GM18858 (cell line): Measurements from ENCODE around the gene ANKUB1.
A peak's percentile ranks its signal among the peaks of the same experiment; 100 is the strongest.

Experiments
- ATAC-seq: cut with Tn5 transposase; IDR thresholded peaks from one replicate; pipeline ENCODE4 v1.9.1; 2021; ENCODE audit not compliant: unreplicated experiment

ANKUB1 gene

DNA sequence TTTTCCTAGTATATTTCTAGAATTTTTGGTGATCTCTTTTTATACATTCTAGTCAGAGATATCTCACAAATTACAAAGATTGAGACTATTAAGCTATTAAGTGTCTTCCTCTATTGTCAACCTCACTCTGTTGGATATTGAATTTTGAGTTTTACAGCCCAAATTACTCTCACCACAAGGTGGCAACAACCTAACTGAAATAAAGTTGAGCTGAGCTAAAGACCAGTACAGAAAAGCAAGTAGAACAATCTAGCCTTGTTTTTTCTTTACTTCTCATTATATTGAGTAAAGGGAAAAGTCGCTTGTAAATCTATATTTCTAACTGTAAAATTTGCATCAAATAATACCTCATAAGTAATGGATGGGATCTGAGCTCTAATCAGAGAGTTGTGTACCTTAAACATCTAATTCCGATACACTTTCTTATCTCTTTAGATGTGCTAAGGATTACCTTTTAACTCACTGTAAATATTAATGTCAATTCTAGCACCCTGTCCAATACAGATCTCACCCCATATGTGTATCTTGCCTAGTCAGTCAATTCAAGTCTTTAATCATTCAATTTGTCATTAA lies 26.5 kb downstream of the ANKUB1 start:
- ATAC-seq, result no peak

DNA sequence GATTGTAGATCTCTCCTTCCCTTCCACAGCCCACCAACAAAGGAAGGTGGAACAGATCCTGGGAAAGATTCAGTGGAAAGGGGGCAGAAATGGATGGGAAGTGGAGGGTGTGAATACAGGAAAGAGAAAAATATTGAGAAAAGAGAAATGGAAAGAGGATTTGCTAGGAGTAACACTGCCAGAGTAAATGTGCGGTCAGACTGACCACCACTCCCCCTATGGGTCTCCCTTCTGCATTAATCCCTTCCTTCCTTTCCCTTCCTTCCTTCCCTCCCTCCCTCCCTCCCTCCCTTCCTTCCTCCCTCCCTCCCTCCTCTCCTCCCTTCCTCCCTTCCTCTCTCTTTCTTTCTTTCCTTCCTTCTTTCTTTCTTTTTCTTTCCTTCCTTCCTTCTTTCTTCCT lies 28.1 kb downstream of the ANKUB1 start:
- no peak for ATAC-seq

DNA sequence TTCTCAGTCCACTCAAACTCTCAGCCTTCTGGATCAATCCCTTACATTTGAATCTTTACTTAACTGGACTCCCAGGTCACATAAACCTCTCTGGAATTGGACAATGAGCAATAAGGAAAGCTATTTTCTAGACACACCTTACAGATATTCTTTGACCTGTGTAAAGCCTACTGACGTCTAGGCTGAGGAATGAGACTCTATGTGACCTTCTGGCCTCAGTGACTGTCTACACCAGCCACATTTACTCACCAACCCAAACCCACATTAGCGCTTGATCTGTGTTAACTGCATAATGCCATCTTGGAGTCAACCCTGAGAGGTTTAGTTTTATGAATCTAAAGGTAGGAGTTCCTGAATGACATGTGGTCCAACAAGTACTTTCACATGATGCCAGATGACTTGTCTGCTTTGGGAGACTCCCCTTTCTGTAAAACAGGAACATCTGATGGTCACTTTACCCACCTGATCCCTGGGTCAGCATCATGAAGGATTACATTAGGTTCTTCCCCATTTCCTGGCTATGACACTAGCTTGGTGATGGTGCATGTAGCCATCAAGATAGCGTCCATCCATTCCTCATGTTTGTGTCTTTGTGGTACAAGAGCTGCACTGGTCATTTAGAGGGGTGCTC lies 28.7 kb downstream of the ANKUB1 start:
- ATAC-seq, result no peak

- no peak for ATAC-seq
Measured at GRCh38 chr3:149753717-149754116, 38.6 kb downstream of the ANKUB1 start.

DNA sequence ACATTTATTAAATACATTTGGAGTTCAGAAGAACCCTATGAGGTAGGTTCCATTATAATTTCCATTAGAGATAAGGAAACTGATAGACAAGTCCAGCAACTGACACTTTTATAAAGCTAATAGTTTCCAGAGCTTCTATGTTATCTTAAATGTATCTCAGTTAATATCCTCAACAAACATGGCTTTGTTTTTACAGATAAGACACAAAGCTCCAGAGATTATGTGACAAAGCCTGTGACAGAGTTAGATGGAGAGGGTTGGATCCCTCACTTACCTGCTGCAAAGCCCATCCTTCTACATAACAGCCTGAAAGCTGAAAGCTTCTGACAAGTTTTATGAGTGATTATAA lies 39.6 kb downstream of the ANKUB1 start:
- ATAC-seq, result no peak

DNA sequence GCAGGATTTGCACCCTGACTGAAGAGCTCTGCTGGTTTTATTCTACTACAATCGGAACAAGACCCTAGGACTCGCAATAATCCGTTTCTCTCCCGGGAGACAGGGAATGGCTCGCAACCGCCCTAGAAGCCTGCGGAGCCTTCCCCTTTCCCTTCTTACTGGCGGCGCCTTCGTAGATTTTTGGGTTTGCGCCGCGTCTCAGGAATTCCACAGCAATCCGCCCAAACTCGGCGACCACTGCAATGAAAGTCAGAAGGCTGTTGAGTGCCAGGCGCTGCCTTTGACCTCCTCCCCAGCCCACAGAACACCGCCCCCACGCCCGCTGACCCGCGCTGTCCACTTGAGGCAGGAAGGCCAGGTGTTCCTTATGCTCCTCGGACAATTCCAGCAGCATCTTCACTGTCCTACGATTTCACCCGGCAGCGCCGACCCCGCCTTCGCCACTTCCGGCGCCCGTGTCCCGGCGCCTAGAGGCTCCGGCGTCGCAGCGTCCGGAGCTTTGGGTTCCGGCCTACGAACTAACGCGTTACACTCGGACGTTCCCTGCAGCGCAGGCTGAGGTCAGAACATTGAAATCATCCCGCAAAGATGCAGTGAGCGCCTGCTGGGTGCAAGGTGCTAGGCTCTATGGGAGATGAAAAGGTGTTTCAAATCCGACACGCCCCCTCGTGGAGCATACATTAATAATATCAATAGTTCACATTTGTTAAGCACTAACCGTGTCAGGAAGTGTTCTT lies 40.1 kb downstream of the ANKUB1 start, which contains the start of gene COMMD2:
Gene COMMD2, minus strand, starts transcription at position 439 of the 737 bp plus-strand sequence. Its CDS starts 45 bp downstream, at position 394.
- ATAC-seq, result peak; percentile 99

DNA sequence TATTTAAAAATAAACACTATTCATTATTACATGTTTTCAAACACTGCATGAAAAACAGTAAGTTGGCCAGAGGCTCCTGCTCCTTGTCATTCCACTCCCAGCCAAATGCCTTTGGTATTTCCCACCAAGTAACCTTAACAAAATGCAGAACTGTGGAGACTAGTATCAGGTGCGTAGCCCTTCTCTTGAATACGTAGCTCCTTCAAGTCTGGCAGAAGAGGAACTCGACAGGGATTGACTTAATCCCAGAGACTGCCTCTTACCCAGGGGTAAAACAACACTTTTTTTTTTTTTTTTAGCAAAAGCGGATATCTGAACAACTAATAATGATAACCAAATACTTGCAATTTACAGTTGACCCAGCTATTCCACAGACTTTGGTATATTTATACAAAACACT lies 40.8 kb downstream of the ANKUB1 start:
- ATAC-seq, result no peak

GRCh38 chr3:149744606-149745005 lies 47.7 kb downstream of the ANKUB1 start:
- ATAC-seq, result no peak

GRCh38 chr3:149744151-149744550 lies 48.2 kb downstream of the ANKUB1 start:
- ATAC-seq, result no peak

- ATAC-seq, result no peak
Measured at GRCh38 chr3:149739396-149739795, 53.0 kb downstream of the ANKUB1 start.

DNA sequence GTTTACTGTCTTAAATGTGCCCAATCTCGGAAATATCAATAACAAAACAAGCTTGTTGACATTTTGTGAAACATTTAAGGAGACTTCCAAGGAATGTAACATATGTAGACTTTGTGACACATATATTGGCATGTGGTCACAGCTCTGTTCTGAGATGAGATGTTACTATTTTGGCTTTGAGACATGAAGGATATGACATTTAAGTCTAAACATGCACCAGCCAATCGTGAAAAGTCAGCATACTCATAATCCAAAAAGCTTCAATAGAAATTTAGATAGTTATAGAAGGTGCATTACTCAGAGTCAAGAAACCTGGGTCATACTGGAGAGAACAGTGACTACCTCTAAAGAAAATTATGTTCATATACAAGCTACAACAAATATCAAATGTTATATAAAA lies 53.5 kb downstream of the ANKUB1 start:
- ATAC-seq, result no peak

- ATAC-seq, result no peak
Measured at GRCh38 chr3:149736953-149737205, 55.5 kb downstream of the ANKUB1 start.

- no peak for ATAC-seq
Measured at GRCh38 chr3:149736175-149736952, 56.0 kb downstream of the ANKUB1 start.

GRCh38 chr3:149732234-149732633 lies 60.1 kb downstream of the ANKUB1 start:
- no peak for ATAC-seq

DNA sequence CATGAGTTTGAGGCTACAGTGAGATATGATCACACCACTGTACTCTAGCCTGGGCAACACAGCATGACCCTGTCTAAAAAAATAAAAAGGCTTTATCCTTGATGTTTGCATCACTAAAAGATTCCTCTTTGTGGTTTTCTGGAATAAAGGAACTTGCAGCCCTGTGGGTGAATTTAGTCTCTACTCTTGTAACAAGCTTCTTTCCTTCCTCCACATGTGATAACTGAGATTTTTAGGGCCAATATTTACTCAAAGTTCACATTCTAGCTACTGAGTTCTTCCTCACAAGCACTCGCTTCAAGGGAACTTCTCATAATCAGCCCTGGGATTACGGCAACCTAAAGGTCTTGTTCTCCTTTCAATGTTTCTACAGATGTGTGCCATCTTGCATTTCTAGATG lies 64.7 kb downstream of the ANKUB1 start:
- ATAC-seq, result no peak

GRCh38 chr3:149726716-149727407 lies 65.5 kb downstream of the ANKUB1 start:
- peak; percentile 82 for ATAC-seq

DNA sequence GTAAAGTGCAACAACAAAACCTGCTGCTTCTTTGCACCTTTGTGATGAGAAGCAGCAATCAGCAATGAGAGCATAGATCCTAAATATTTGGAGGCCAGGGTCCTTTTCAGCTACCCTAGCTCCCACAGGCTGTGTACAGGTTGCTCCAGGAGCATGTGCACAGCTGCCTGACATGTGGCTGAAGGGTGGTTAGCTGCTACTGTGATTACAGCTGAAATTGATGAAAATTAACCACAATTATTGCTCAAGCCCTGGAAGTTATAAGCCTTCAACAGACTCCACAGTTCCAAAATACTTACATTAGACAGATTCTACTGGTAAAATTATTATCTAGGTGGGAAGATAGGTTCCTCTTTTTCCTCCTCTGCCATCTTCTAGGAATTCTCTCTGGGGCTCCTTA lies 68.6 kb downstream of the ANKUB1 start:
- ATAC-seq, result no peak

GRCh38 chr3:149720918-149721317 lies 71.4 kb downstream of the ANKUB1 start:
- no peak for ATAC-seq

DNA sequence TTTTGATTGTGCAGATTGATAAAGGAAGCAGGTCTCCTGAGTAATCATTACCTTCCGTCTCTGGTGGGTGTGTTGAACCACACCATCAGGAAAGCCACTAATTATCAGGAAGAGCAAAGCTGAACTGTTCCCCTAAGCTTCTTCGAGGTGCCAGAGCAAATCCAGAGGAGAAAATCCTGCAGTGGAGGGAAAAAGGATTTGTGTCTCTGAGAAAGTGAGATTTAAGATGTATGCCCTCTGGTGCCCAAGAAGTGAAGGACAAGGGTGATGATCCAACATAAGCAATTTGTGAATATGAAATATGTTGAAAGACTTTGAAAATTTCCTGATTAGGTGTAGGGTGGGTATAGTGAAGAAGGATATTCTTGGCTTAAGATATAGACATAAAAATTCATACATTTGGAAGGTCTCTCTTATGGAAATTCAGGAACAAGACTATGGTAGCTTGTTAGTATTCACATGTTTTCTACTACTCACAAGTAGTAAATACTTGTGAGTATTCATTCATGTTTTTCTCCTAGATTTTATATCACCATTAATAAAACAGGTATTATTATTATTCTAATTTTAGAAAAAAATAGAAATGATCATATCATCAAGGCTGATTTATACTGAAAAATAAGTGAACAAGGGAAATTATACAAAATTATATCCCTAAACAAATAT lies 74.8 kb downstream of the ANKUB1 start:
- ATAC-seq, result no peak

DNA sequence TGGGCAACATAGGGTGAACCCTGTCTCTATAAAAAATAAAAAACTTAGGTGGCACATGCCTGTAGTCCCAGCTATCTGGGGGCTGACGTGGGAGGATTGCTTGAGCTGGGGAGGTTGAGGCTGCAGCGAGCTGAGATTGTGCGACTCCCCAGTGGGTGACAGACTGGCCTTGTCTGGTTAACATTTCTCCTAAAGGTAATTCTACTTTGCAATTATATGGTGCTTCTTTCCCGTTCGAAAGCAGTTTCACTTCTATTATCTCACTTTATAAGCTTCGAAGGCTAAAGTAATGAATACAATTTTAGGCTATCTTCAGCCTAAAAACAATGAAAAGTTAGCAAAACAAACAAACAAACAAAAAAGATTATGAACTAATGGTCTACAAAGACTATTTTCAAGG lies 75.4 kb downstream of the ANKUB1 start:
- ATAC-seq, result no peak

DNA sequence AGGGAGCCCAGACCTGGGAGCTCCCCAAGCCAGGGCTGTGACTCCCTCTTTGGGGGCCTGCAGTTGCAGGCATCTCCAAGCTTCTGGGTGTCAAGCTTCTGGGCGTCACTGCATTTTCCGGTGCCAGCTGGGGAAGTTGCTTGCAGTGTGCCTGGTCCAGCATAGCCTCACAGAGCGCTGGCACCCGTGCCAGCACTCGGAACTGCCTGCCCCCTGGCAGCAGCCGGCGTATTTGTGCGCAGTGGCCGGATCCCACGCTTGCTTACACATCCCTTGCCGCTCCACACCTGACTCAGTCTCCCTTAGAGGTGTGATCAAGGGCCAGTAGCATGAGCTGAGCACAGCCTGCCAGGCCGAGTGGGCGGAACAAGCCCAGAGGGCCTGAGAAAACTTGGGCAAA lies 77.1 kb downstream of the ANKUB1 start:
- ATAC-seq, result no peak
